GM18858 (cell line): Measurements from ENCODE around the gene LRP1.

Experiments used
- ATAC-seq: cut with Tn5 transposase; IDR thresholded peaks from one replicate; pipeline ENCODE4 v1.9.1; 2021; ENCODE audit not compliant: unreplicated experiment

LRP1 gene

GRCh38 chr12:57247041-57247440, 118.8 kb downstream of the LRP1 start:
- no peak for ATAC-seq

- no peak for ATAC-seq
Observed at GRCh38 chr12:57248934-57249742, 120.9 kb downstream of the LRP1 start.

GRCh38 chr12:57250541-57250940, 122.3 kb downstream of the LRP1 start:
- no peak for ATAC-seq

GRCh38 chr12:57250956-57251355, 122.7 kb downstream of the LRP1 start, which contains the start of gene STAC3:
TSS of gene STAC3 (minus strand) at chr12:57251187. CDS start at chr12:57249636, 1,551 bp downstream.
- ATAC-seq = no peak

- ATAC-seq = no peak
Observed at GRCh38 chr12:57254506-57255280, 126.4 kb downstream of the LRP1 start.

GRCh38 chr12:57255916-57256315, 127.6 kb downstream of the LRP1 start:
- ATAC-seq = no peak

- ATAC-seq = no peak
Observed at GRCh38 chr12:57258977-57259970, 131.0 kb downstream of the LRP1 start.

GRCh38 chr12:57260366-57260765, 132.1 kb downstream of the LRP1 start:
- no peak for ATAC-seq

GRCh38 chr12:57261428-57261865, 133.2 kb downstream of the LRP1 start:
- ATAC-seq = no peak

GRCh38 chr12:57262126-57262822, 134.0 kb downstream of the LRP1 start:
- ATAC-seq = no peak
